Activated CD4-positive, CD25-positive, alpha-beta regulatory T cell treated with anti-CD3 and anti-CD28 coated beads, Interleukin-2, amount 50 U/mL, for 72 hours (primary cell): Measurements from ENCODE around the gene CERCAM.
"Not testable (repeated sequence)": the region's sequence is repeated elsewhere in the genome, so short reads cannot be mapped to it uniquely, and the experiment has no call there.

Experiments
- DNase-seq: peaks from one replicate; pipeline ENCODE4 v3.0.0; 2021

The CERCAM gene

DNA sequence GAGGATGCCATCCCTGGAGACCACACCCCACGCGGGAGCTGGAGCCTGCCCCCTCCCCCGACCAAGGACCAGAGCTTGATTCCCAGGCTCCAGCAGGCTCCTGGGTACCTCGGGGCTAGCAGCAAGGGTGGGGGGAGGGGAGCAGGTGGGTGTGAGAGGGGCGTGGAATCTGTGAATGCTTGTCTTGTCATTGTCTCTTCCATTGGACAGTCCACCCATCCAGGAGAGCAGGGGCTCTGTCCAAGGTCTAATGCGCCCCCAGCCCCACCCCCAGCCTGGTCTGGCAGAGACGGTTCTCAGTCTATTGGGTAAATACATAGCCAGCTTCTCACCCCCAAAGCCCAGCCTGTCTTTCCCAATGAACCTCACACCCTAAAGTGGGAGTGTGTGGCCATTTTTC, 26.7 kb upstream of the CERCAM start:
- DNase-seq = no peak

DNA sequence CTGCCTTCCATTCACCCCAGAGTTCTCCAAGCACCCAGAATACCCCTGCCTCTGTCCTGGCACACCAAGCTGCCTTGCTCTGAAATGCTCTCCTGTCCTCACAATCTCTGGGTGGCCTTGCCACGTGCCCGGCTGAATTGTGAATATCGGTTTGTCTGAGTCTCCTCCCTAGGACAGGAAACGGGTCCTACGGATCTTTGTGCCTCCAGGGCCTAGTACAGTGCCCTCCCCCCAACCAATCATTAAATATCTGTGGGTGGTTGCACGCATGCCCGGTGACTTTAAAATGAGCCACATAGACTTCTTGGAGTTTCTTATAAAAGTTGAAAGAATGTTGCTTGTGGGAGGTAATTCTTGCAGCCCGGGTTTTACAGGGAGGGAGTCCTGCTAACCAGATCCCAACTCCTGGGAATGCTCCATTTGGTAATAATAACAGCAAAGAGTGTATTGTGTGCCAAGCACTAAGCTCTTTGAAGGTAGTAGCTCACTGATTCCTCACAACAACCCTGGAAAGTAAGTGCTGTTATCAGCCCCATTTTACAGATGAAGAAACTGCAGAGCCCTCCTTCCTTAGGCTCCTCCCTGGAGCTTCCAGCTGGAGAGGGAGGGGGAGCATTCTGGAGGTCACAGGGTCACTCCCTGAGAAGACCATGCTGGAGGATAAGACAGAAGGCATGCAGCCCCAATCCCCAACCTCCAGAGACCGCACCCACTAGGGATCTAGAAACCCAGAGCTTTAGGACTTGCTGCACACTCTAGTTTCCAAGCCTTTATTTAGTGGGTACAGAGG, 26.1 kb upstream of the CERCAM start:
- DNase-seq = no peak

DNA sequence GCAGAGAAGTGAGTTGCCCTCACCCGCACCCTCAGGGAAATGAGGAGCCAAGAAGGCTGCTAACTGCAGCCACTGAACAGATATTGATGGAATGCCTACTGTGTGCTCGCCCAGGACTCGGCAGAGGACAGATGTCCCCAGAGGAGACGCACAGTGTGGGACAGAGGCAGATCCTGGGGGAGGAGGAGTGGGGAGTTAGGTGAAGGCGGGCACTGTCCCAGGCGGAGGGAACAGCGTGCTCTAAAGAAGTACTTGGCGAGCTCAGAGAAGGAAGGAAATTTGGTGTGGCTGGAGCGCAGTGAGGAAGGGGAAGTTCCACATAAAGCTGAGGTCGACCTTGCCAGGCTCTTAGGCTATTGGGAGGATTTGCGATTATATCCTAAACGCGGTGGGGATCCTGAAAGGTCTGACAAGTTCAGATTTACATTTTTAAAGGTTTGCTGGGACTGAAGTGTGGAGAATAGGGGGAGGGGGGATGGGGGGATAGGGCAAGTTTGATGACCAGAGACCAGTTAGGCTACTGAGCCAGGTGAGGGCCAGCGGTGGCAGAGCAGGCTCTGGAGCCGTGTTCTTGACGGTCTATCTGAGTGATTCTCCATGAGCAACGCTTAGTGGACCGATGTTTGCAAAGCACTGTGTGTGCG, 23.6 kb upstream of the CERCAM start:
- no peak for DNase-seq

DNA sequence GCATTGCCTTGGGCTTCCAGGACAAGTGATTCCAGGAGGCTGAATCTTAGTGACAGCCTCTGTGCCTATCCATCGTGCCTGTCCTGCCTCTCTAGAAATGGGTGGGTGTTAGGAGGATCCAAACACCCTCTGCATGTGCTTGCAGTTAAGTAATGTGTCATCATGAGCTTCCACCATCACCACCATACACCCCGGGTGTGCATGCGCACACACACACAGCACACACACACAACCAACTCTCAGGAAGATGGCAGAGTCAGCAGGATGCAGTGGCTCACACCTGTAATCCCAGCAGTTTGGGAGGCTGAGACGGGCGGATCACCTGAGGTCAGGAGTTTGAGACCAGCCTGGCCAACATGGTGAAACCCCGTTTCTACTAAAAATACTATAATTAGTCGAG, 22.8 kb upstream of the CERCAM start:
- DNase-seq = no peak

DNA sequence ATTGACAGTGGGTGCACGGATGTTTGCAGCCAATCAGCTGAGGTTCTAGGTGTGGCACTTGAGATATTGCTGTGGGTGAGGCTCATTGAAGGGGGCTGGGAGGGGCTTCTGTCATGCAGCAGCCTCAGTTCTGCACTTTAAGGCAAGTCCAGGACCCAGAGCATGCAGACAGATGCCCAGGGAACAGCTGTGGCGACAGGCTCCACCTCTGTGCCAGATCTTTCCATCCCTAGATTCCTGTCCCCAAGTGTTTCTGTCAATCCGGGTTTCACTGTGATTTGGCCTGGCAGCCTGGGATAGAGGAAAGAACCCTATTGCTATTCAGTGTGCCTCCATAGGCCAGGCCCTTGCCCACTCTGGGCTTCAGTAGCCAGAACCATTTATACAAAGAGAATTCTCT, 20.8 kb upstream of the CERCAM start:
- DNase-seq = no peak

DNA sequence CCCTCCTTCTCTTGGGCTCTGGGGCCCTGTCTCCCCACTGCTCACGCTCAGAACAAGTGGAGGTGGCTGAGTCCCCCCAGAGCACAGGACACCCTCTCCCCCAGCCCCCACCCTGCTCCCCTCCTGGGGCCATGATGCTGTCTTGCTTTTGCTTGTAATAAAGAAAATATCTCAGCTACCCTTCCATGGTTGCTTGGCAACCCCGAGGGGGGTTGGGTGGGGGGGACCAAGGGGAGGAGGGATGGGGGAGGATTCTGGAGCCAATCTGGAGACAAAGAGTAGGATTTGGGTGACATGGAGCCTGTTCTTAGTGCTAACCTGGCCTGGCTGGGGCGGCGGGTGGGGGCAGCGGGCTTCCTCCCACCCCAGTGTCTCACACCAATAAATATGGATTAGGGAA, 16.1 kb upstream of the CERCAM start:
- DNase-seq = no peak

DNA sequence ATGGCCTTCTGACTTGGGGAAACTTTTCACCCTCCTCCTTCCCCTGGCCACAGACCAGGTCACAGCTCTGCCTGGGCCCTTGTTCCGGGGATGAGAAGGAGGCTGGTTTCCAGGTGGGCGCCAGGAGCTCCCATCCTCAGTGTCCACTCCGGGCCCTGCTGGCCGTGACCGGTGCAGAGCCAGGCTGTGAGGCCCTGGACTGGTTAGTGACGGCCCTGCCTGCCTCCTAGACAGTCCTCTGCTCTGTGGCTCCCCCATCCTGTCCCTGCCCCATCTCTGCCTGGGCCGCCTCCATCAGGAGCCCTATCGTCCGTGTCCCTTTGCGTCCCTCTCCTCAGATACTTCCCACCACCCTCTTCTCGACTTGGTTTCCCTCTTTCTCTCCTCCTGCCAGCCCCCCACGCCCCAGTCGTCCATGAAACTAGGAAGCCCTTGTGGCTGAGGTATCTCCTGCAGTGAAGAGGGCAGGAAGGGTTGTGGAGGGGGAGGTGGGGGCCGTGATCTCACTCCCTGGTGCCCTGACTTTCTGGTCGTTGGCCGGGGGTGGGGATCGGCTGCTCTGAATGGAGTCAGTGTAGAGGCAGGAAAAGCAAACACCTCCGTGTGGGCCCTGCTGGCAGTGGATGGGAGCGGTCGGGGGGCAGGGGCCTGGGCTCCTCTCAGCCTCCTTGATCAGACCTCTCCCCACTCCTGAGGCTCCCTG, 15.4 kb upstream of the CERCAM start:
- no peak for DNase-seq

DNA sequence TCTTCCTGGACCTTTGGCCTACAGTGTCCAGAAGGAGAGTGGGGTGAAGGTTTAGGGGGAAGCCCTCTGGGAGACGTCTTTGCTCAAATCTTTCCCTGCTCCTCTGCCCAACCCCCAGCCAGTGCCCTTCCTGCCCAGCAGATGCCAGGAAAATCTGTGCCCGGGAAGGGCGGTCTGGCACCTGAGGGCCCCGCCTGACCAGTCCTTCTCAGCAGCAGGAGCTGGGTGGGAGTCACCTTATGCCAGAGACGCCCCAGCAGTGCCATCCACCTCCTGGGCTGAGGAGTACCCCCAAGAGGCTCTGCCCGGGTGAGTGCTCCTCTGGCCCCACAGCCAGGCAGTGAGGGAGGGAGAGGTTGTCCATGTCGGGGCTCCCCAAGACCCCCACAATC, 14.9 kb upstream of the CERCAM start:
- DNase-seq = no peak

DNA sequence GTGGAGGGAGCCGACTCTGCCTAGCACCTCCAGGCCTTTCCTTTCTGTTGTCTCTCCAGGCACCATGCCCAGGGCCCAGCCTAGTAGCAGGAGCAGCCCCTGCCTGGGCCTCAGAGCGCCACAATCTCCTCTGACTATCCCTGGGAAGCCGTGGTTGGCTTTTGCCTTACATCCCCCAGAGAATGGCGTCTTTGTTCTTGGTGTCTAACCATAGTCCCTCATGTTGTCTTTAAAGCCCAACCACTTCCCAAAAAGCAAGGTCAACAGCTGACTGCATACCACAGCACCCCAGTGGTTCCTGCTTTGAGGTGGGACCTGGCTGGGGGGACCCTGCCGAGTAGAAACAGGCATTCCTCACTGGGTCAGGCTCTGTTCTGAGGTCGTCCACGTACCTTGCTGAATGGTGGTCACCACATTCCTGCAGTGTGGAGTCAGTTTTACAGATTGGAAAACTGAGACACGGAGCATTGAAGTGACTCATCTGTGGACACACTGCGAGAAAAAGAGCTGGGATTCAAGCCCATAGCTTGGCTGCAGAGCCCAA, 13.7 kb upstream of the CERCAM start:
- DNase-seq = no peak

DNA sequence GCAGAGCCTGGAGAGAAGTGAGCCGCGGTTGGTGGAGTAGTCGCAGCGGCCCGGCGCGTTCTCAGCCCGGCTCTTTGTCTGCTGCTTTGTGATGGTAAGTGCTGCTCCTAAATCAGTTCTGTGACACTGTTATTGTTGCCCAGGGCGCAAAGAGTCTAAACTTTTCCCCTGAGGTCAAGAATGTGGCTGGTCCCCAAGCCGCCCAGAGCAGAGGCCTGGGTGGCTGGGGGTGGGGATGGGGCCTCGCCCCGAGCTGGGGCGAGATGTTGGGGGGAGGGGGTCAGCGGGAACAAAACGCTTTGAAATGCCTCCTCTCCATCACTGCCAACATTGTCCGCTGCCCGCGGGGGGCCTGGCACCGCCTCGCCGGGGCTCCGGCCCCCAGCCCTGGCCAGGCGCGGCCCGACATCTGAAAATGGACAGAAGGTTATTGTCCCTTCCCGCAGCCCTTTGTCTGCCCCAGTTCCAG, 11.7 kb upstream of the CERCAM start:
- no peak for DNase-seq

DNA sequence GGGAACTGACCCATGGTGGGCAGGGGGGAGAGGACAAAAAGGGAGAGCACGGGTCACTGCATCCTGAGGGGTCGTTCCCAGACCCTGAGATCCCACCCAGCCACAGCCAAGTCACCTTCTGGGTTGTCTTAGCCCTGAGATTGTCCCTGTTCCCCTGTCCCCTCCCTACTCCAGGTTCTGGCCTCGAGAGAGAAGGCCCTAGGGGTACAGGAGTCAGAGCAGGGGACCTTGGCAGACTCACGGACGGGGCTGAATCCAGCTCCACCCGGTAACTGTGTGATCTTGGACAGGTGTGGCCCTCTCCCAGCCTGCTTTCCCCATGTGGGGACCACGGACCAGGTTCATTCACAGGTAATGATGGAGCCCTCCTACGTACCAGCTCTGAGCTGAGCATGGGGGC, 11.2 kb upstream of the CERCAM start:
- no peak for DNase-seq

DNA sequence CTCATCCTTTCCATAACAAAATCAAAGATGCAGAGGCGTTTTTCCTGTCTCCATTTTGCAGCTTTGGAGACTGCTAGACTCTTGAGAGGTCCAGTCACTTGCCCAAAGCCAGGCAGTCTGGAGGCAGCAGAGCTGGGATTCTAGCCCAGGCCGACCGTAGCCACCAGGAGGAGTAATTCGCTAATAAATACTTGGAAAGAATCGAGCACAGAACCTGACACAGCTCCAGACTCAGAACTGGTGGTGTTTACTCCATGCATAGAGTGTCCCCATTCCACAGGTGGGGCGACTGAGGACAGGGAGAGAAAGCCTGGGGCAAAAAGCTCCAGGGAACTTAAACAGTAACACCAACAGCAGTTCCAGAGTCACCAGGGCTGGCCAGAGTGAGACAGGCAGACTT, 10.7 kb upstream of the CERCAM start:
- DNase-seq = no peak

DNA sequence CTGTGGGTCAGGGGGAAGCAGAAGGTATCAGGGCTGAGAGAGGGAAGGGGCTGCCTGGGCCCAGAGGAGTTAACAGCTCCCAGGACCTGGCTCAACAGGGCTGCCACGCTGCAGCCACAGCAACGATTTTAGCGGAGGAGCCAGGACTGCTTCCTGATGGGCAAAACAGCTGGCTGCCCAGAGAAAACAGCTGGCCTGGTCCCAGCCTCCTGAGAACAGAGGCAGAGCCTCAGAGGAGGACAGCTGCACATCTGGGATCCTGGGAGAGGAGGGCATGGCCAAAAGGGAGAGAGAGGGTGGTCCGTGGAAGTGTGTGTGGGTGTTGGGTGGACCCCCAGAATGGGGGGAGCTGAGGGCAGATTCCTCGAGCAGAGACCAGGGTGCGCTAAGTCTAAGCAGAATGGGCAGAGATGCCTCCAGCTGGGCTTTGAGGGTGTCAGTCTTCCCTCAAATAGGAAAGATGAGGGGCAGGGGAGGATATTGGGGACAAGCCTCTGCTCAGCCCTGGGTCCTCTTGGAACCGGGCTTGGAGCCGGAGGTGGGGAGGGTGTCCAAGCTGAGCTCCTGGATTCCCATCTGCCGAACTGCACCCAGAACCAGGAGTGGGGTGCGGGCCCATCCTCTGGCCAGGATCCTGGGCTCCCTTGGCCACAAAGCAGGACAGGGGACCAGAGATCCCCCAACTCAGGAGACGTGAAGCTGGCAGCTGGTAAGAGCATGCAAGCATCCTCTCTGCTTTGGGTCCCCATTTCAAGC, 9.1 kb upstream of the CERCAM start:
- no peak for DNase-seq

DNA sequence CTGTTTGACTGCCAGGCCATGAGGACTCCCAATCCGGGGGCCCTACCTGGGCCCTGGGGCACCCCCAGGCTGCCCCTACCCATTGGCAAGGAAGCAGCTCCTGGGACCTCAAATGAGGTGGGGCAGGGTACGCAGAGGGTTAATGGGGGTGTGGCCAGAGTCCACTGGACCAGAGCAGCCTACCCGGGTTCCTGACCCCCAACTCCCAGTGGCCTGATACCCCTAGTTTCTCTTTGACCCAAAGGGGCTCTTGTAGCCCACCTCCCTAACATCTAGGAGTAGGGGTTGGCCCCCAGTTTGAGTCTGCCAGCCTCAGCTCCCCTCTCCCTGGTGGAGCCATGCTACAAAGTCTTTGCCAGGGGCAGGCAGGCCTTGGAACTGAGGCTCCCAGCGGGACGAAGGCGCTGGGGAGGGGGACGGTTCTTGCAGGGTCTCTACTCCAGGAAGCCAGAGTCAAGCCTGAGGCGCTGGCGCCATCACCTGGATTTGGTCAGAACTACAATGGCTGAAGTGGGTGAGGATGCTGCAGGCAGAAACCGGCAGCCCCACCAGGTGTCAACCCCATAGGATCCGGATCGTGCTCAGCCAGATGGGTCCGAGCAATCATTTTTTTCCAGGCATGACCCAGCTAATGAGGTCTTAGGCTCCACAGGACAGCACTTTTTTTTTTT, 8.4 kb upstream of the CERCAM start:
- DNase-seq = peak; percentile 57

DNA sequence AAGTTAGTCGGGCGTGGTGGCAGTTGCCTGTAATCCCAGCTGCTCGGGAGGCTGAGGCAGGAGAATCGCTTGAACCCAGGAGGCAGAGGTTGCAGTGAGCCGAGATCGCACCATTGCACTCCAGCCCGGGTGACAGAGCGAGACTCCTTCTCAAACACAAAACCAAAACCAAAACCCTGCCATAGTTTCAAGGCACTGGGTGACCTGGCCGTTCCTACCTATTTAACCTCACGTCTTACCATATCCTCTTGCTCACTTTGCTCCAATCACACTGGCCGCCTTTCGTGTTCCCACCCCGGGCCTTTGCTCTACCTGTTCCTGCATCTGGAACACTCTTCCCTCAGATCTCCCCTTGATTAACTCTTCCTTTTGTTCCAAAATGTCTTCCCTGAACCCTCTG, 6.9 kb upstream of the CERCAM start:
- DNase-seq = not testable (repeated sequence)

DNA sequence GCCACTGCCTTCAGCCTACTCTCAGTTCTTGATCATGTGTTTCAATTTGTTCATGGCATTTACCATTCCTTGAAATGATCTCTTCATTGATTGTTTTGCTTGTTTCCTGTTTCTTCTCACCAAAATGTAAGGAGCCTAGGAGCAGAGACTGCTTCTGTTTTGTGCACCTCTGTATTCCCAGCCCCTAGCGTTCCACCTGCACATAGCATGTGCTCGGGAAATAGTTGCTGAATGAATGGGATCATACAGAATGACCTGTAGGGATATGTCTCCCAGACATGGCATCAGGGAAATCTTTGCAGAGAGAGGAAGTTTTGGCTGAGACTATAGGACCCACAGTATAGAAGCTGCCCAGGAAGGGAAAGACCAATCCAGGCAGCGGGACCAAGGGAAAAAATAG, 6.2 kb upstream of the CERCAM start:
- no peak for DNase-seq

DNA sequence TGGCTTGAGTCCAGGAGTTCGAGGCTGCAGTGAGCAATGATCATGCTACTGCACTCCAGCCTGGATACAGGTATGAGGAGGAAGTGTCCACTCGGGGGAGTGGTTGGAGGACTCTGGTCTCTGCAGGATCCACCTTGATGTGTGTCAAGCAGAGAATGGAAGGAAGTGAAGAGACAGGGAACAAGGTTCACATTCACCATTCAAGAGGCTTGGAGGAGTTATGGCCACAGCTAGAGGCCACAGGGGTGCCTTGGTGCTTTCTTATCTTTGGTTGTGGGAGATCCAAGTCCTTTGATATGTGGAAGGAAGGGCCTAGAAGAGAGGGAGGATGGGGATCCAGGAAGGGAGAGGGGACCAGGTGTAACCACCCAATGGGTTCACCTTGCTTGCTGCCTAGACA, 5.4 kb upstream of the CERCAM start:
- no peak for DNase-seq

DNA sequence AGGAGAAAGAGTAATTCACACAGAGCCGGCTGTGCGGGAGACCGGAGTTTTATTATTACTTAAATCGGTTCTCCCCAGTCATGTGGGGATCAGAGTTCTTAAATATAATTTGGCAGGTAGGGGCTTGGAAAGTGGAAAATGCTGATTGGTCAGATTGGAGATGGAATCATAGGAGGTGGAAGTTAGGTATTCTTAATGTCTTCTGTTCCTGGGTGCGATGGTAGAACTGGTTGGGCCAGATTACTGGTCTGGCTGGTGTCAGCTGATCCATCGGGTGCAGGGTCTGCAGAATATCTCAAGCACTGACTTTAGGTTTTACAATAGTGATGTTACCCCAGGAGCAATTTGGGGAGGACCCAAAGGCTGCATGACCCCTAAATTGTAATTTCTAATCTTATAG, 4.6 kb upstream of the CERCAM start:
- no peak for DNase-seq

DNA sequence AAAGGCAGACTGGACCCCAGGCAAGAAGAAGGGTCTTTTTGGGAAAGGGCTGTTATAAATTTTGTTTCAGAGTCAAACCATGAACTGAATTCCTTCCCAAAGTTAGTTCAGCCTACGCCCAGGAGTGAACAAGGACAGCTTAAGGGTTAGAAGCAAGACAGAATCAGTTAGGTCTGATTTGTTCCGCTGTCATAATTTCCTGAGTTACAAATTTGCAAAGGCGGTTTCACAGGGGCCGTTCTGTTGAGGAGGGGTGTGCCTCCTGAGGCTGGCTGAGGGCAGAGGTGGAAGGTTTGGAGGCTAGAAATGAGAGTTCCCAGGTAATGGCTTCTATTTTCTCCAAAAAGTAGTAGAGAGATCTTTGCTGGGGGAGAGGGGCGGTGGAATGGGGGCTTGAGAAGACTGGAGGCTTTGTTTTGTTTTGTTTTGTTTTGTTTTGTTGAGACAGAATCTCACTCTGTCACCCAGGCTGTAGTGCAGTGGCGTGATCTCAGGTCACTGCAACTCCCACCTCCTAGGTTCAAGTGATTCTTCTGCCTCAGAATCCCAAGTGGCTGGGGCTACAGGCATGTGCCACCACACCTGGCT, 4.1 kb upstream of the CERCAM start:
- DNase-seq = no peak

DNA sequence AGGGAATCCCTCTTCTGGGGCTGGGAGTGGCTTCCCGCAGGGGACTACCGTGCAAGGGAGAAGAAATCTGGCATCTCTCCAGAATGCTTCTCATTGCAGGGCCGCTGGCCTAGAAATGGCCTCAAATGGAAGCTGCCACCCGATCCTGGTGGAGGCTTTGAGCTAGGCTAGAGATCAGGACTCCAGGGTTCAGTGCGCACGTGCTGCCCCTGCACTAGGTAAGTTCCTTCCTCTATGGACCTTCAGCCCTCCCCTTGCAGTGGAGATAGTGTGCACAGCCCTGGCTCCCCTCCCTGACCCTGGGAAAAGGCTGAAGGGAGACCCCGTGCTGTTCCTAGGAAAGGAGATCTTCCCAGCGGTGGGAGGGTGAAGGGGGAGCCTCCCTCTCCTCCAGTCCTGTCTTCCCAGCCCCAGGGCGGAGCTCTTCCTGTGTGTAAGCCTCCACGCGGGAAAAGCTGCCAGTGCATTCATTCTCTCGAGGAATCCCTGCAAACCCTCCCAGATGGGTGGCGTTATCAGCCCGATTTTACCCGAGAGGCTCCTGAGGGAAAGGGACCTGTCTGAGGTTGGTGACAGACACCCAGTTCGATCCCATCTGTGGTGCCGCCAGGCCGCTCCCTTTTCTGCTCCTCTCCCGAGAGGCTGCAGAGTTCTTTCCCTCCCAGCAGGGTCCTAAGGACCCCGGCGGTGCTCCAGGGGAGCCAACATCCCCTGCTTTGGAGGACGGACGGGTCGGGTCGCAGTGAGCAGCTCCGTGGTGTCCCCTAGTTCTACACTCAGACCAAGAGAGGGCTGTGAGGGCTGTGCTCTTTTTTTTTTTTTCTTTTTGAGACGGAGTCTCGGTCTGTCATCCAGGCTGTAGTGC, 1.4 kb upstream of the CERCAM start:
- DNase-seq = no peak

DNA sequence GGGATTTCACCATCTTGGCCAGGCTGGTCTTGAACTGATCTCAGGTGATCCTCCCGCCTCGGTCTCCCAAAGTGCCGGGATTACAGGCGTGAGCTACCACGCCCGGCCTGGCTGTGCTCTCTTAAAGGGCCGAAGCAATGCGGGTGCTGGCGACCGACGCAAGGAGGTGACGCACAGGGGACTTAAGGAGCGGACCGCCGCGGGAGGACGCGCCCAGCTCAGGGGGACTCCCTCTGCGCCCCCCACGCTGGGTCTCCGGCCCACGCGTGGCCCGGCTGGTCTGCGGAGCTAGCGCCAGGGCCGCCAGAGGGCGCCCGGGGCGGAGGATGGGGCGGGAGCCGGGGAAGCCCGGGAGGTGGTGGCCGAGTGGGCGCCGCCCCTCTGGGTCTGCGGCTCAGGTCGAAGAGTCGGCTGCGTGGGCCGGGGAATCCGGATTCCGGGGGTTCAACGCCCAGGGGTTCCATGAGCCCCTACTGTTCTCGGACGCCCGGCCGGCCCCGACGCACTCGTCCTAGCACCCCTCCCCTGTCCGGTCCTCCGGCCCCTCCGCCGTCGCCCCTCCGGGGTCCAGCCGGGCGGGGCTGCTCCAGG, 502 bp upstream of the CERCAM start:
- peak; percentile 76 for DNase-seq
